GM08714 (cell line): ENCODE measurements around the gene AURKB.

Experiments
- H3K4me3 ChIP-seq: fragments of 200-500 bp; sonication (Bioruptor generic); 2 replicates; pipeline ENCODE4 v1.5.1; 2014; ENCODE audit warnings: mild to moderate bottlenecking, low read length, inconsistent platforms
- ZNF274 ChIP-seq: IDR thresholded peaks from 2 replicates; pipeline ENCODE4 v1.6.1; 2012; ENCODE audit warnings: mild to moderate bottlenecking, low read depth, low read length

Gene AURKB

DNA sequence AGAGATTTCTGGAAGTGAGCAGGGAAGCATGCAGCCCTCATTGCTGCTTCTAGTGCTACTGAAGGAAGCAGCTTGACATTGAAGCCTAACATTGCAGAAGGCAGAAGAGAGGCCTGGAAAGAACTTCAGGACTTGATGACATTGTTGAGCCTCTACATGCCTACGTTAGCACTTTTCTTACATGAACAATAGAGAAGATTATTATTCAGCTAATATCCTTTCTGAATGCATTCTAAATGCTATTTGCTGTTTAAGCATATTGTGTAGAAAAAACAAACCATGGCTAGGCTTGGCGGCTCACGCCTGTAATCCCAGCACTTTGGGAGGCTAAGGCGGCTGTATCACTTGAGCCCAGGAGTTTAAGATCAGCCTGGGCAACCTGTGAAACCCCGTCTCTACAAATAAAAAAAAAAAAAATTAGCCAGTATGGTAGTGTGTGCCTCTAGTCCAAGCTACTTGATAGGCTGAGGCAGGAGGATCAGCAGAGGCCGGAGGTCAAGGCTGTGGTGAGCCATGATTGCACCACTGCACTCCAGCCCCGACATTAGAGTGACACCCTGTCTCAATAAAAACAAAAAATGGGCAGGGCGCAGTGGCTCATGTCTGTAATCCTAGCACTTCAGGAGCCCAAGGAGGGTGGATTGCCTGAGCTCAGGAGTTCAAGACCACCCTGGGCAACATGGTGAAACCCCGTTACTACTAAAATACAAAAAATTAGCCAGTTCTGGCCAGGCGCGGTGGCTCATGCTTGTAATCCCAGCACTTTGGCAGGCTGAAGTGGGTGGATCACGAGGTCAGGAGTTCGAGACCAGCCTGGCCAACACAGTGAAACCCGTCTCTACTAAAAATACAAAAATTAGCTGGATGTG, 2.2 kb upstream of the AURKB start:
- H3K4me3 ChIP-seq, result no peak overlapping the region
- TF ChIP-seq ZNF274, result no peak

DNA sequence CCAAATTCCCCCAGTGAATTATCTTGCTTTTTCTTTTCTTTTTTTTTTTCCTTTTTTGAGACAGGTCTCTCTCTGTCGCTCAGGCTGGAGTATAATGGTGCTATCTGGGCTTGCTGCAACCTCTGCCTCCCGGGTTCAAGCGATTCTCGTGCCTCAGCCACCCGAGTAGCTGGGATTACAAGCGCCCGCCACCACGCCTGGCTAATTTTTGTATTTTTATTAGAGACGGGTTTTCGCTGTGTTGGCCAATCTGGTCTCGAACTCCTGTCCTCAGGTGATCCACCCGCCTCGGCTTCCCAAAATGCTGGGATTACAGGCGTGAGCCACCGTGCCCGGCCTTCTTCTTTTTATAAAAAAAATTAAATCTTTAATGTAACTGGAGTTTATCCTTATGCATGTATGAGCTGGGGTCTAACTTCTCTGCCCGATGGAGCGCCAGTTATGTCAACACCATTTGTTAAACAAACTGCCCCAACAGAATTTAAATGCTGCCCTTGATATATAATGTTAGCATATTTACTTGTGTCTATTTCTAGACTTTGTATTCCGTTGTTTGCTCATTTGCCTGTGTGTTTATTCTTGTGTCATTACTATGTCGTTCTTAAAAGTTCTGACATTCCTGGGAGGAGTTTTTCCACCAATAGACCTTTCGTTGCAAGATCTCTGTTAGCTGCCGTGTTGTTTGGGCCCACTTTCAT, 535 bp upstream of the AURKB start:
- no peak for TF ChIP-seq ZNF274
- peak overlapping the region; percentile 77; the same call in 1 of the 2 replicates for H3K4me3 ChIP-seq

DNA sequence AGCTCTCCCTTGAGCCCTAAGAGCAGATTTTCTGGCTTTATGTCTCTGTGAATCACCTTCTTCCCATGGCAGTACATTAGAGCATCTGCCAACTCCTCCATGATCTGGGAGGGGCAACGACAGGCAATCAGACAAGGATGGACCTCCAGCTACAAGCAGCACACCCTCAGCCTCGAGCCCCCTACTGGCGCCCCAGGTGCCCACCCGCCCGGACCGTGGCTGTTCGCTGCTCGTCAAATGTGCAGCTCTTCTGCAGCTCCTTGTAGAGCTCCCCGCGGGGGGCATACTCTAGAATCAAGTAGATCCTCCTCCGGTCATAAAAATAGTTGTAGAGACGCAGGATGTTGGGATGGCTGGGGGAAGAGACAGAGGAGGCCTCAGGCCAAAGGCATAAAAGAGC, 3.8 kb downstream of the AURKB start:
- no peak overlapping the region for H3K4me3 ChIP-seq
- no peak for TF ChIP-seq ZNF274

DNA sequence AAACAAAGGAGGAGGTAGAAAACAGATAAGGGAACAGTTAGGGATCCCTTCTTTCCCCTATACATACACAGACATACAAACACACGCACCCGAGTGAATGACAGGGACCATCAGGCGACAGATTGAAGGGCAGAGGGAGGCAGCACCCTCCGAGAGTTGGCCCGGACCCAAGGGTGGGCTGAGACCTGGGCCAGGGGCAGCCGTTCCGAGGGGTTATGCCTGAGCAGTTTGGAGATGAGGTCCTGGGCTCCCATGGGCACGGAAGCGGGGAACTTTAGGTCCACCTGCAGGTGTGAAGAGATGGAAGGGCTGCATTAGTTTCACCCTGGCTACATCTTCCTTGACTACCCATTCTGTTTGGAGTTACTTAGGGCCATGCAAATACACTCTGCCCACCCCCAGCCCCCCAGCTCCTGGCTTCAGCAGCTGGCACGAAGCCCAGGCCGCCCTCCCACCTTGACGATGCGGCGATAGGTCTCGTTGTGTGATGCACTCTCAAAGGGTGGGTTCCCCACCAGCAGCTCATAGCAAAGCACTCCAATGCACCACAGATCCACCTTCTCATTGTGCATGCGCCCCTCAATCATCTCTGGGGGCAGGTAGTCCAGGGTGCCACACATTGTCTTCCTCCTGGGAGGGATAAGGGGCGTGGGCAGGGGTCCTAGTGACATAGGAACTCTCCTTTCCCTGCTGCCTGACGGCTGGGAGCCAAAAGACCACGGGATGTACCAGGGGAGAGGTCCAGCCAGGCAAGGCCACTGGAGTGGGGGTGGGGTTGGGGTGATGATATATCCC, 5.4 kb downstream of the AURKB start:
- H3K4me3 ChIP-seq, result no peak overlapping the region
- no peak for TF ChIP-seq ZNF274

DNA sequence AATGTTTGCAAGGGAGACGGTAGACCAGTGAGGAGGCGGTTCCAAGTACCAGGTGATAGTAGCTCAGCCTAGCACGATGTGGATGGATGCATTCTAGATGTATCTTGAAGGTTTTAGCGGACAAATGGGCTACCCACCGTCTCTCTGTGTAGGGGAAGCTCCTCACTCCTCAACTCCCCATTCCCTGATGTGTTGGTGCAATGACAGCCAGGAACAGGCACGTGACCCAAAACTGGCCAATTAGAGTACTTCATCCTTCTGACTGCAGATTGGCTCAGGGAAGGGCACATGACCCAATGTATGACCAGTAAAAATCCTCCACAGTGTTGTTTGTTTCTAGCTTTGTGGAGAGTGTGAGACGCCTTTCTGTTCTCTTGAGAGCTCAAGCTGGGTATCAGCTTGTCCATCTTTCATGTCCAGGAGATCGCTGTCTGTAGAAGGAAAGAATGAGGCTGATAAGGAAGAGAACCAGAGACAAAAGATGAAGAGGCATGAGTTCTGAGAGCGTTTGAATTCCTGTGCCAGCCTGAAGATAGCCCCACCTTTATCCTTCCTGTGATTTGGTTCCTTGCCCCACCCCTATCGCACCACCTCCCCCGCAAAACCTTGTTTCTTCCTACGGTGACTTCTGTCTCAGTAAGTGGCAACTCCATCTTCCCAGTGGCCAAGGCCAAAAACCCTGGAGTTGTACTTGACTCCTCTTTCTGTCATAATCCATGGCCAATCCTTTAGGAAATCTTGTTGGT, 18.1 kb downstream of the AURKB start:
- peak overlapping the region; percentile 79 for H3K4me3 ChIP-seq

DNA sequence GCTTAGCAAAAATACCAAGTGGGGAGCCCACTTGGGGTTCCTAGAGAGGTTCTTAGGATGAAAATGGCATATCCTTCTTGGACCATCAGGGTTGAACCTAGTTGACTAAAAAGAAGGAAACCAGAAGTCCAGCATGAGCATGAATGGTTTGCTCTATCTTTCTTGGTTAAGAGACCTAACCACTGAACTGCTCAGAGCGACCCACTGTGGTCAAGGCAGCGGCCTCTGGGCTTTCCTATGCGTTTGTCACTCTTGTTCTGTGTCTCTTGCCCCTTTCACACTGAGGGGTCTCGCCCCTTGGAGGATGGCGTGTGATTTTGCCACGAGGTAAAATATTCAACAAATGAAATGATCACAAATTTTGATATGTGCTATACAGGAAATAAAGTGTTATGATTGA, 19.9 kb downstream of the AURKB start:
- peak overlapping the region; percentile 37; the same call in 1 of the 2 replicates for H3K4me3 ChIP-seq

More for the DNA sequence above, 18.1 kb downstream of the AURKB start:
- TF ChIP-seq ZNF274, result no peak

DNA sequence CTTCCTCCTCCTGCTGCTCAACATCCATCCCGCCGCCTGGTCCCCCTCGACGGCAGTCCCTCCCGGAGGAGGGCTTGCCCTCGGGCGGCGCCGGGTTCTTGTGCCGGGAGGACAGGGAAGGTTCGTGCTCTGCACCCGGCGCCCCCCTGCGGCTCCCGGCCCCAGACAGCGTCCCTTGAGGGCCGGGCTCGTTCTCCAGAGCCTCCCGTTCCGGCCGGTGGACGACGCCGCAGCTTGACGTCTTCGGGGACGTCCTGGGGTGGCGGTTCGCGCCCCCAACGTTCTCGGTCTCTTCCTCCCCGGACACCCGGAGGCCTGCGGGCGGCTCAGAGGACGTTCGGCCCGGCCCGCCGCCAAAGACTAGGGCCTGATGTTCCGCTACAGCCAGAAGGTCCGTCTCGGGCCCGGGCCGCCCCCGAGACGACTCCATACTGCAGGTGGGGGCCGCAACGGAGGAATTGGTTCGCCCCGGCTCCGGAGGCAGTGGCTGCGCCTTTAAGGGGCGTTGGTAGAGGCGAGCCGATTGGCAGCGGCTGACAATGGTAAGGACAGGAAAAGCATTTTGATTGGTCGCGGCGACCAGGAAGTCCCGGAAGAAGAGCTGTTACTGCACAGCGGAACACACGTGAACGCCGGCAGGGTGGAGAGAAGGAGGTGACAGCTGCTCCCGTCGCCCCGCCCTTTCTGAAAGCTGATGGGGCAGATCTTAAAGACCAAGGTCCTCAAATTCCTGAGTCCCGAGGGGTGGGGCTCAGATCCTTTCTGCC, 20.5 kb downstream of the AURKB start, which contains the start of gene BORCS6:
TSS of gene BORCS6 (minus strand) at position 470 of the 767 bp plus-strand sequence. CDS start at position 430, 40 bp downstream.
- peak within 1 kb of the TSS; percentile 80 for H3K4me3 ChIP-seq
- no peak for TF ChIP-seq ZNF274

More for the DNA sequence above, 19.9 kb downstream of the AURKB start:
- TF ChIP-seq ZNF274, result no peak

DNA sequence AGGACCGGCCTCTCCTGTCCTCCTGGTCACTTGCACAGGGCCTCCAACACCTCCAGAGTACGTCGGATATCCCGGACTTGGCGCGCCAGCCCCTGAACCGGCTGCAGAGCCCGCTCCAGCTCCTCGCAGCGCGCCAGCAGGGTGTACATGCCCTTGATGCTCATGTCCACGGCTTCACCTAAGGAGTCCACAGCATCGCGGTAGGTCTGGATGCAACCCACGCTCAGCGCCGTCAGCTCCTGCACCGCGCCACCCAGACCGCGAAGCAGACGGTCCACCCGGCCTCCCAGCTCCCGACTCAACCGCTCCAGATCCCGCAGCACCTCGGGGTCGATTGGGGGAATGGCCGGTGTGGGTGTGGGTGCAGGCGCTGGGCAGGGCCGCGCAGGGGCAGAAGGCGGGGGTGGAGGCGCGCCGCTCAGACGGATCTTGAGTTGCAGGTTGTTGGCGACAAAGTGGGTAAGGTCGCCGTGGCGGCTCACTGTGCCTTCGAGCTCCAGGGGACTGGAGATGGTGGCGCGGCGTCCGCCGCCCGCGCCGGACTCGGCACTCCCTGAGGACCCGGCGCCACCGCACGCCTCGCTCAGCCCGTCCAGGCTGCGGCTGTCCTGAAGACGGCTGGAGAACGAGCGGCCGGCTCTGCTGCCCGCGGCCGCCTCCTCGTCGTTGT, 21.2 kb downstream of the AURKB start:
- TF ChIP-seq ZNF274, result no peak
- peak overlapping the region; percentile 80 for H3K4me3 ChIP-seq

DNA sequence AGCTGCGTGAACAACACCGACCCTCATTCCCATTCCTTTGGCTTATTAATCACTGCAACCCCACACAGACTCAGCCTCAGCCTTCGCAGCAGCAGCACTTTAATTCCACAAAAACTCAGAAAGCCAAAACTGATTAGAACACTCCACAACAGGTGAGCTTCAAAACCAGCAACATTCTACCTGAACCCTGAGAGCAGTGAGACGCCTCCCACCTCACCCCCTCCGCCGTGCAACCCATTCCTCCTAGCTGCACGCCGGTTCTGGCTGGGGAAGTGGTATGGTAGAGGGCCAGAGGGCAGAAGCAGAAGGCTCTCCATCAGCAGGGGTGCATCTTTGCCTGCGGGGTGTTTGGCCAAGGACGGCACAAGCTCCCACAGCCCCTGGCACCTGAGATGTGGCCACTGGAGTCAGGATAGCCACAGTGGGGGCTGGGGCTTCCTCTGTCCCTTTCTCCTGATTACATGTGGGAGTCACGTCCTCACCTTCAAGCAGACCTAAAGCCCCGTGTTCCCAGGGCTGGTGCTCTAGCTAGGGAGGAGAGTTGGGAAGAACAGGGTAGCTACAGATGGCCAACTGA, 22.0 kb downstream of the AURKB start:
- H3K4me3 ChIP-seq, result peak overlapping the region; percentile 80; the same call in 1 of the 2 replicates
- TF ChIP-seq ZNF274, result no peak

DNA sequence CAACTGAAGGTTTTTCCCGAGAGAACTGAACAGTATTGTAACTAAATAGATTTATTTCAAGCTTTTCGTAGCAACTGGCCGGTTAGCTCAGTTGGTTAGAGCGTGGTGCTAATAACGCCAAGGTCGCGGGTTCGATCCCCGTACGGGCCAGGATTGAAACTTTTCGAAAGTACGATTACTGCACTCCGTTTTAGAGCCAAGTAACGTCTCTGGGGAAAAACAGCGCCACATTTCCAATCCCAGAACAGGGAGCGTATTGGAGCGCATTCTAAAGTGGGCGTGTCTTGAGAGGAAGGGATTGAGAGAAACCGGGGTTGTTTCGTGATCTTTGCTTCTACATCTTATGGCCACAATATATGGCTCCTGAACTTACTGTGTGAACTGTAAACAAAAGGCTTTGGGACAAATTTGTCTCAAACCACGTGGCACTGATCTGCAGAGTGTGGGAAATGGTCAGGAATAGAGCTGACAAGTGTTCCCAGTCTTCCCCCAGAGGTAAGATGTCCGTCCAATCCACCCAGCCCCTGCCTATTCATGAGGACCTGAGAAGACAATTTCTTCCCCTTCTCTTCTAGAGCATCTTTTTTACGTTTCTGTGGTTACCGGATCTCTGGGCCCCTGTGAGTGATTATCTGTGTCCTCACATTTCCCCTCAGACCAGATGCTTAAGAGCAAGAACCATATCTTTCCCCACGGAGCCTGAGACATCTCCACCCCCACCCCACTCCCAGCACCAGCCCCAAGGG, 22.7 kb downstream of the AURKB start:
- H3K4me3 ChIP-seq, result peak overlapping the region; percentile 80
- no peak for TF ChIP-seq ZNF274

DNA sequence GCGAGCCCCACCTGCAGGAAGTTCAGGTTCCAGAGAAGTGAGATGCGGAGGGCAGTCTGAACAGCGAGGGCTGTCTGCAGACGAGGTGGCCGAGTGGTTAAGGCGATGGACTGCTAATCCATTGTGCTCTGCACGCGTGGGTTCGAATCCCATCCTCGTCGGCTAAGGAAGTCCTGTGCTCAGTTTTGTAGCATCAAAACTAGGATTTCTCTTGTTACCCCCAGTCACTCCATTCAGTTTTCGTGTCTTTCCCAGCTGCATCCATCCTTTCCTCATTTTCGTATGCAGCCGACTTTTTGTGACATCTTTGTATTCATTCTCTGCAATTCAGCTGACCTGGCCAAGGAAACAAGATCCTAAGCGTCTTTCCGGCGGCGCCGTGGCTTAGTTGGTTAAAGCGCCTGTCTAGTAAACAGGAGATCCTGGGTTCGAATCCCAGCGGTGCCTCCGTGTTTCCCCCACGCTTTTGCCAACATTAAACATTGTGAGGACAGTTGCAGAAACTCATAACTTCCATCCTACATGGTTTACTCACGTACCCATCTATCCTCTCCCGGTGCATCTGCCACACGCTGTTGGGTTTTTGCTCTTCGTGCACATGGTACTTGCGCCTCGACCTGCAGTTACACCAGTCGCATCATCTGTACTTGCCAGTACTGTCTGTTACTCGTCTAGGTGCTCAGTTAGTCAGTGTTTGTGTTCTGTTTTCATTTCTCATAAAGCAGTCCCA, 23.4 kb downstream of the AURKB start:
- H3K4me3 ChIP-seq, result peak overlapping the region; percentile 77
- no peak for TF ChIP-seq ZNF274
